HCT116 (cell line): Measurements from ENCODE around the gene CAMK2A.

ENCODE experiments used
- EZH2 ChIP-seq: fragments of 200-600 bp; sonication (generic); IDR thresholded peaks from 2 replicates; pipeline ENCODE4 v1.6.1; 2017; ENCODE audit warnings: antibody characterized with exemption, mixed run types
- POLR2A ChIP-seq: IDR thresholded peaks from 2 replicates; pipeline ENCODE4 v1.7.0; 2011; ENCODE audit warnings: borderline replicate concordance; ENCODE audit not compliant: insufficient read depth, insufficient read length; ENCODE audit errors: extremely low read depth

DNA sequence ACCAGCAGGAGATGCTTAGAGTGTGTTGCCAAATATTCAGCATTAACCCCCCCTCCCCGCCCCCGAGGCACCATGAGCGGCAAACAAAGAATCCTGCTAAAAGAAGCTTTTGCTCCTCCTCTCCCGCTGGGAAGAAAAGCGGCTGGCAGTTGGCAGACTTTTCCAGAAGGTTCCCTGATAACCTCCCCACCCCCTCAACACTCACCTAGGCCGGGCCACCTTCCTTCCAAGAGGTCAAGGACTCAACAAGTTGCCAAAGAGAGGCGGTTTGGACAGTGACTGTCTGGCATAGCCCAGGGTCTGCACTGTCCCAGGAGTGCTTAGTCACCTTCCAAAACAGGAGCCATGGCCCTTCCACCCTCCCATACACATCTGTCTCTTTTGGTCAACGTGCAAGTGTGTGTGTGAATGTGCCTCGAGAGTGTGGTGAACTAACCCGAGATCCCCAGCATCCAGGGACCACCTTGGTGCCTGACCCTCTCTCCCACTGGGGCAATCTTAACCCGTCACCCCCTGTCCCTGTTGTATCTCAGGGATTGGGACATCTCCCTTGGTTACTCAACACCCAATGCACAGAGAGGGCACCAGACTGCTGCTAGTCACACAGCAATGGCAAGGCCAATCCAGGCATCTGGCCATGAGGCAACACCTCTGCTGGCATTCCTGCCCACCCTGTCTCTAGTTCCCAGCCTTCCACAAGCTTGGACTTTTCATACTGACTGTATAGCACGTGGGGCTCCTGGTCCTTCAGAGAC, 18.9 kb downstream of the CAMK2A start:
- no peak for TF ChIP-seq POLR2A
- TF ChIP-seq EZH2 = no peak
